Frontal cortex (tissue), 4 donors: ENCODE data around the gene ABCA4. TPM values are rescaled to one million over a fixed set of nuclear protein-coding genes. Genes with fewer than 3 reads are reported as not detected.

Experiments used
- DNase-seq, 2 donors: peaks; one replicate each; pipeline ENCODE4 v3.0.0; 2012; ENCODE audit warnings: low spot score in 2 of 2
- FAIRE-seq: peaks from 2 replicates; lab custom pipeline; 2012; peaks lifted over from hg19 to GRCh38; lab: Jason Lieb, UNC
- total RNA-seq: library from RNA; depleted of rRNA; stranded (reverse); fragments of >200 nt; gene quantifications from one replicate; pipeline ENCODE4 v1.2.3, GENCODE V29; 2014
- donor health status: control.
- donor health status: control.
- donor health status: control.

Gene ABCA4
- total RNA-seq, 1 donor from 2014 or later: 0.82 TPM

GRCh38 chr1:94125551-94126514, 4.9 kb upstream of the ABCA4 start:
- FAIRE-seq: no peak
- DNase-seq: no peak

DNA sequence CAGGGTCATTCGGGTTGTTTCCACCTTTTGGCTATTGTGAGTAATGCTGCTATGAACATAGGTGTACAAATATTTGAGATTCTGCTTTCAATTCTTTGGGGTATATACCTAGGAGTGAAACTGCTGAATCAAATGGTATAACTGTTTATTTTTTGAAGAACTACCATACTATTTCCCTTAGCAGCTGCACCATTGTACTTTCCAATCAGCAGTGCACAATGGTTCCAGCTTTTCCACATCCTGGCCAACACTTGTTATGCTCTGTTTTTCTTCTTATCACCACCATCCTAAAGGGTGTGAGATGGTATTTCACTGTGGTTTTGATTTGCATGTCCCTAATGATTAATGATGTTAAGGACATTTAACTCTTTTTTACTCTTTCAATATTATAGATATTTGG, 3.6 kb upstream of the ABCA4 start:
- DNase-seq (no peak), FAIRE-seq (no peak)

GRCh38 chr1:94122201-94122970, 1.4 kb upstream of the ABCA4 start:
- FAIRE-seq: no peak
- DNase-seq: no peak

DNA sequence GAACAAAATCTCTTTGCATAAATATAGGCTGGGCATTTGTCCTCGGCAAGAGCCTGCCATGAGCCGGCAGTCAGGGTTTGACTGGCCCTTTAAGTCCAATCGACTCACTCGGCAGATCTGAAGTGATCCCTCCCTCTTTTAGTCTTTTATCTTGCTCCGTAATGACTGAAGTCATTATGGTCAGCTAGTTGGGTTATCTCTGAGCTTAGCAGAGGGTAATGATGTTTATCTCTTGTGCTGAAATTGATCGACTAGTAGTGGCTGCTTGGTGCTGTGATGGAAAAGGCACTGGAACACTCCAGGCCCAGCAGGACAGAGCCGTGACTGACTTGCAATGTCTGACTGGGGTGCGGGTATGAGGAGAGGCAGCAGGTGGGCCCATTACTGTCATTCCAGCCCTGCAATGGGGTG, 468 bp upstream of the ABCA4 start:
- FAIRE-seq (no peak), DNase-seq (no peak)

GRCh38 chr1:94120570-94120901, 412 bp downstream of the ABCA4 start:
- FAIRE-seq: no peak

DNA sequence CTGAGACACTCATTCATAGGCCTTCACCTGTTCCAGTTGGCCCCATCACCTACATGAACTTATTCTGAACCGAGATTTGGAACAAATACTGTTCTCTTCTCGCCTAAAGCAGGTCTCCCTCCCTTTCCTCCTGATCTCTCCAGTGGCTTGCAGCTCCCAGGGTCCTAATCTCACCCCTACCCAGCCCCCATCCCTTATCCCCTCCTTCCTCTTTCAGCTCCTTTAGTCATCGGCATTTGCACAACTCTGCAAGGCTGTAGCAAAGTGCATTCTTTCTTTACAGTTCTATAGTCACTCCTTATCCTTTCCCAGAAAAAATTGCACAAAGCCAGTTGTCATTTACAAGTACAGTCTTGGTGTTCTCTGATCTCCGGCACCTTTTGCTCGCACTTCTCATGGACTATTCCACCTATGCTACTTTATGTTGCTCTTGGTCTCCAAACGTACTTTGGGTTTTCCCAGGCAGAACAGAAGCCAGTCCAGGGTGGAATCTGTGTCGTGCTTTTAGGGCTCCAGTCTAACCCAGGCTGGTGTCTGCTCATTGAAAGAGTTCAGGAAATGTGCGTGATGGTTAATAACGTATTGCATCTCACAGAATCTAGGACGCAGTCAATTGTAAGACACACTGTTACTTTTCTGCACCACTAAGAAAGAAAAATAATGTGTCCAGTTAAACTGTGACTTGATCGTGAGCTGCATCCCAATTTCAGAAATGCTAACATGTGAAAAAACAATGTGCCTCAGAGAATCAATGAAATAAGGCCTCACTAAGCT, 965 bp downstream of the ABCA4 start:
- FAIRE-seq (no peak), DNase-seq (no peak)

More at GRCh38 chr1:94120570-94120901, 412 bp downstream of the ABCA4 start:
- DNase-seq: no peak

DNA sequence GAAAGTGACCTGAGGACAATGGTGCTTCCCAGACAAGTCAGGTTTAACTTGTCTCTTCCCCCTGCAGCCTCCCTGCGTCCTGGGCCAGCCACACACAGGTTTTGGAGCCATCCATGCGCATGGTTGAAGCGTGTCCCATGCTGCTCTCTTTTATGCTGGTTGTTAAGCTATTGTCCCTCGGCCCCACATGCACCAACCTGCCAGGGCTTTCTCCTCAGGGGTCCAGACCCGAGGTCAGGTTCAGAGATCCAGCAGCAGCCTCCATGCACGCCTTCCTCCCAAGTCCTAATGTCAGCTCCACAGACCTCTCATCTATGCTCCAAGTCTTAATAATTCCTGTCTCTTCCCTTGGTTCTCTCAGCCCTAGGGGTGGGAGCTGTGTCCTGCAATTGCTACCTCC, 1.6 kb downstream of the ABCA4 start:
- DNase-seq: no peak

GRCh38 chr1:94118471-94118870, 2.5 kb downstream of the ABCA4 start:
- no peak for DNase-seq

More for the DNA sequence above, 1.6 kb downstream of the ABCA4 start:
- no peak for FAIRE-seq

DNA sequence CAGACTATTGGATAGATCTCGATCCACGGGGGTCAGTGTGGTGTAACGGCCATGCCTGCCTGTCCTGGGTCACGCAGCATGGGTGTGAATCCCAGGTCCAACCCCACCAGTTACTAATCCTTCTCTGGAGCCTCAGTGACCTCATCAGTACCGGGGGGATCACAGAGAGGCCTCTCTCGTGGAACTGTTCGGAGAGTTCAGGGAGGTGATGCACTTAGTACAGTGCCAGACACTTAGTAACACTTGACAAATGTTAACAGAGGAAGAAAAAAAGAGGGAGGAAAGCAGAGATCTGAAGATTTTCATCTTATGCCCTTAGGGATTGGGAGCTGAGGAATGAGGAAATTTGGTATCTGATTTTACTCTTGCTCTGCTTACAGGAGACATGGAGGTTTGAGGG, 2.9 kb downstream of the ABCA4 start:
- no peak for FAIRE-seq
- DNase-seq: no peak

More at GRCh38 chr1:94118471-94118870, 2.5 kb downstream of the ABCA4 start:
- no peak for FAIRE-seq

DNA sequence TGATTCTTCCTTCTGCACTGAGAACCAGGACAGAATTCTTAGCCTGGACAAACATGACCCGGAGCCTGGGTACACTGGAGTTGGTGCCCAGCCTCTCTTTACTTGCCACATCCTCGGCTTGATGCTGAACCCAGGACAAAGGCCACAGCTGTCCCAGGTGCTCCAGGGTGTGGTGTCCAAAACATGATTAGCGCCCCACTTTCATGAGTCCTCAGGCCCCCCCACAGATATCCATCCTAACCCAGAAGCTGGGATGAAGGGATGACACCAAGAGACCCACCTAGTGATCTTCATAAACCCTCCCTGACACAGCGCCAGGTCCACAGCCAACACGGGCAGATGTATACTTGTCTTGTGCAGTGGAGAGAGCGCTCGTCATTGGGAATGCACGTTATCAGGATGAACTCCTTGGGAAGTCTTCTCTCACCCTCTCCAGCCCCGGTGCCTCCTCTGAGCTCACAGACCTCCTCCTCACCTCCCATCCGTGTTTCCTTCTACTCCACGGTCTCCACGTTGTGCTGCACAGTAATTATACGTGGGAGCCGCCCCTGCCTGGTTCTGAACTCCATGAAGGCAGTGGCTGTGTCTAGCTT, 3.6 kb downstream of the ABCA4 start:
- DNase-seq (no peak), FAIRE-seq (no peak)

GRCh38 chr1:94115900-94116436, 5.0 kb downstream of the ABCA4 start:
- FAIRE-seq: no peak
- no peak for DNase-seq

GRCh38 chr1:94115254-94115899, 5.6 kb downstream of the ABCA4 start:
- no peak for FAIRE-seq
- no peak for DNase-seq

DNA sequence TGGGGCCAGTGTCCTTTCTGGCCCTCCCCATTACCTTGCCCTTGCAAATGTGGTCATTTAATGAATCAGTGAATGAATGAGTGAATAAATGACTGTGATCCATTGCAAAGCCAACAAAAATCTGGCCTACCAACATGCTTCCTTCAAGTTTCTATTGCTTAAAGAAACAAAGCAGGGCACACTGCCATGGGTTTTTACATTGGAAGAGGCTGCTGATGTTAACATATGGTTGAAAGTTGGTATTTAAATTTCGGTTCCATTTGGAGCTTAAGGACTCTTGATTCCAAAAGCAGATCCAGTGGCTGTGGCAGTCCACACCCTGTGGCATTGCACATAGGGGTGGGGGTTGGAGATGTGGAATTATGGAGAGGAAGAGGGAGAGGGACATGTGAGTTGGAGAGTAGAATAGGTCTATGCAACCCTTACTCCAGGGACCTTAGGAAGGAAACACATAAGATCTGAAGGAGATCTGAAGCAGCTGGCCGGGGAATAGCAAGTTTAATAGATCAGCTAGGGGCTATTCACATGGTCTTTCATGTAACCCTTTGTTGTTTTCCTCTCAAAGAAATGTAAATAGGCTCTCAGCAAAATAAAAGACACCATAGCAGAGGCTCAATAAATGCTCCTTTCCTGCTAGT, 7.2 kb downstream of the ABCA4 start:
- no peak for DNase-seq
- no peak for FAIRE-seq

- DNase-seq (no peak), FAIRE-seq (no peak)
Observed at GRCh38 chr1:94111879-94112278, 9.1 kb downstream of the ABCA4 start.

DNA sequence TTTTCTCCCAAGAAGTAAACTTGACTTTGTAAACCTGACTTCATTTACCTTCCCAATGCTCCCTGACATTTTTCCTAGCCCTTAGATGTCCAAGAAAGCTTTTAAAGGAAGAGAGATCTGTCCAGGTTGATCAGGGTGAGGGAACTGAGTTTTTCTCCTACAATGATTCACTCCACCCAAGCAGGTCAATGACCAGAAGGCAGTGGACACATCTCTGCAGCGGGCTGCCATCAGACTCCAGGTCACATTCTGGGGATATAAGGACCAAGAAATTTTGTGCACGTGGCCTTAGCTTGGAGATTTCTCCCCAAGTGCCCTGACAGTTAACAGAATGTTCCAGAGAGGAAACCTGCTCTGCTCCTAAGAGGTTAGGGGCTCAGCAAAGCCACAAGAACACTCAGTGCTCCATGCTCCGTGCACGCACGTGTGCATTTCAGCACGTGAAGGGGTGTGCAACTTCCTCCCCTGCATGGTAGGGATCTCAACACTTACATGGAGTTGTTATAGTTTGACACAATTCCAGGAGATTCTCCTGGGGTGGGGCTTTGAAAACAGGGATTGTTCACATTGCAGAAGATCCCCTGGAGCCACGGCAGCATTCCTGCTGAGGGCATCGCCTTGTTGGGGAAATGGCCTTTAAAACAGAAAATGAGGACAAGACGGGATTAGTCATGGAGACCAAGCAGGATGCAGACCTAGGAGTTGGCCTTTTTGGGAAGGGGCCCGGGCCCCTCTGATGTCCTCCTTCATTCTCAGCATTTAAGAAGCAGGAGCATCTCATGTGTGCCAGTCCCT, 9.8 kb downstream of the ABCA4 start:
- DNase-seq (no peak), FAIRE-seq (no peak)

DNA sequence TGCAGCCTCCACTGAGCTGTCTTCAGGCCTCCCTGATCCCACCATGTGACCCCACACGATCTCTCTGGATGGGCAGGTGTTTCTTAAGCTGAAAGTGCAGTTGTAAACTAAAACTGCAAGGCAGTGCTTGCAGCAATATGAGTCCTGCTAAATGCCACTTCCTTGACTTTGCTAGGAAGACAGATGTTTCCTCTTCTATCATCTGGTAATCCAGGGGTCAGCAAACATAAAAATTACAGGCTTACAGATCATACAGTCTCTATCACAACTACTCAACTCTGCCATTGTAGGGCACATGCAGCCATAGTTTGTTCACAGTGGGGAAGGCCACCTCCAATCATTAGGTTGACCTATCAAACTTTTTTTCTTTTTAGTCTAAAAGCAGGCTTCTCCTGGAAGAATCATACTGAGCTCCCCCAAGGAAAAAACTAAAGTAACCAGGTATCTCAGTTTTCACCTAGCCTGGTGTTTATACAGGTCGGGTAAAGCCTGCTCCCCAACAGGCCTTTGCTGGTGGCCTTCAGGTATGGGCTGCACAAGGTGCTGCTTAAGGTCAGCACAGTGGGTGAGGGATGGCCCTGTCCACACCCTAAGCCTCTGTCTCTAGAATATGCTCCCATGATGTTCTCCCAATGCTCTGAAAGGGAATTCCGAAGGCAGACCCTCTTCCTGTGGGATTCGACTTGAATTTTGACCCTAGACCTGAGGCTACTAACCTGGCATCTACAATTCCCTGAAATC, 10.8 kb downstream of the ABCA4 start:
- DNase-seq (no peak), FAIRE-seq (no peak)

GRCh38 chr1:94109478-94109877, 11.5 kb downstream of the ABCA4 start:
- FAIRE-seq (no peak), DNase-seq (no peak)
